Kidney epithelial cell (primary cell): Measurements from ENCODE around the gene WDR93. TPM values are rescaled to one million over a fixed set of nuclear protein-coding genes. Genes with fewer than 3 reads are reported as not detected.

ENCODE experiments used
- DNase-seq: peaks from one replicate; pipeline ENCODE4 v3.0.0-alpha.2; 2010; ENCODE audit warnings: low read depth
- H3K27me3 ChIP-seq: 2 replicates; pipeline ENCODE4 v1.6.0; 2011; ENCODE audit warnings: low read length; ENCODE audit not compliant: control insufficient read depth, insufficient read depth
- H3K36me3 ChIP-seq: 2 replicates; pipeline ENCODE4 v1.5.1; 2011; ENCODE audit warnings: low read length; ENCODE audit not compliant: control insufficient read depth, insufficient read depth
- H3K4me3 ChIP-seq: 2 replicates; pipeline ENCODE4 v1.5.1; 2011; ENCODE audit warnings: low read depth, mild to moderate bottlenecking, control low read depth, low read length
- CTCF ChIP-seq: IDR thresholded peaks from 2 replicates; pipeline ENCODE4 v1.5.1; 2011; ENCODE audit warnings: mild to moderate bottlenecking, moderate library complexity, low read length, control low read depth, inconsistent platforms; ENCODE audit not compliant: insufficient read depth, poor library complexity, severe bottlenecking
- total RNA-seq: library from RNA; depleted of rRNA; stranded (reverse); fragments of >200 nt; gene quantifications from 2 replicates; pipeline ENCODE4 v1.2.3, GENCODE V29; 2015

WDR93 gene
- total RNA-seq, 1 donor from 2014 or later: 0.25 TPM

- H3K36me3 ChIP-seq: no peaks in the 10 kb centered on the region
Measured at GRCh38 chr15:89766357-89767311, 76.0 kb downstream of the WDR93 start.

GRCh38 chr15:89767411-89767915 lies 76.9 kb downstream of the WDR93 start:
- TF ChIP-seq CTCF: no peak

More at GRCh38 chr15:89766357-89767311, 76.0 kb downstream of the WDR93 start:
- TF ChIP-seq CTCF: no peak
- Histone ChIP-seq H3K27me3 (peaks cover 2% of the 10 kb centered on the region), H3K4me3 (no peak overlapping the region)
- DNase-seq: no peak

GRCh38 chr15:89768071-89768500 lies 77.5 kb downstream of the WDR93 start:
- Histone ChIP-seq H3K27me3 (peaks cover 2% of the 10 kb centered on the region), H3K36me3 (no peaks in the 10 kb centered on the region), H3K4me3 (no peak overlapping the region)
- TF ChIP-seq CTCF: no peak
- no peak for DNase-seq

More at GRCh38 chr15:89767411-89767915, 76.9 kb downstream of the WDR93 start:
- Histone ChIP-seq H3K4me3 (no peak overlapping the region), H3K27me3 (peaks cover 2% of the 10 kb centered on the region), H3K36me3 (no peaks in the 10 kb centered on the region)
- no peak for DNase-seq

- Histone ChIP-seq H3K4me3 (no peak overlapping the region), H3K27me3 (peaks cover 2% of the 10 kb centered on the region), H3K36me3 (no peaks in the 10 kb centered on the region)
- no peak for TF ChIP-seq CTCF
- no peak for DNase-seq
Measured at GRCh38 chr15:89769366-89769765, 78.8 kb downstream of the WDR93 start.

- TF ChIP-seq CTCF: no peak
- no peak overlapping the region for H3K4me3 ChIP-seq
- H3K27me3 ChIP-seq: peaks cover 2% of the 10 kb centered on the region
- H3K36me3 ChIP-seq: no peaks in the 10 kb centered on the region
- no peak for DNase-seq
Measured at GRCh38 chr15:89770041-89770440, 79.4 kb downstream of the WDR93 start.
